AG04450 (cell line): Measurements from ENCODE around the gene PRPH. TPM values are rescaled to one million over a fixed set of nuclear protein-coding genes. Genes with fewer than 3 reads are reported as not detected.

Experiments
- CTCF ChIA-PET: fragments of 300-600, 350-600 bp; formaldehyde crosslinking; extraction: SDS; loops from one replicate; lab custom pipeline; 2022; ENCODE audit warnings: antibody characterized with exemption, inconsistent platforms; lab: Charles Lee
- POLR2A ChIA-PET: fragments of 350-600 bp; formaldehyde crosslinking; extraction: SDS; loops from one replicate; lab custom pipeline; 2021; ENCODE audit warnings: antibody characterized with exemption, inconsistent platforms; lab: Yijun Ruan, JAX
- DNase-seq: peaks from one replicate; pipeline ENCODE4 v3.0.0-alpha.2; 2011; ENCODE audit warnings: low read depth, low spot score
- H3K27ac ChIP-seq: one replicate; pipeline ENCODE4 v1.5.1; 2012; ENCODE audit warnings: low read depth, low read length, control low read depth
- H3K27me3 ChIP-seq: one replicate; pipeline ENCODE4 v1.6.0; 2012; ENCODE audit warnings: low read length; ENCODE audit not compliant: control insufficient read depth, insufficient read depth
- H3K4me3 ChIP-seq: 2 replicates; pipeline ENCODE4 v1.5.1; 2011; ENCODE audit warnings: mild to moderate bottlenecking, low read depth, low read length, control low read depth
- H3K9me3 ChIP-seq: 2 replicates; pipeline ENCODE4 v1.5.1; 2012; ENCODE audit warnings: low read length; ENCODE audit not compliant: control insufficient read depth, insufficient read depth
- polyA plus RNA-seq: library from polyadenylated mRNA; depleted of rRNA; stranded (reverse); fragments of >200 nt; gene quantifications from 2 replicates; pipeline ENCODE4 v1.2.3, GENCODE V29; 2011
- TF ChIP-seq, protein P1 (sequence below): IDR thresholded peaks from 2 replicates; pipeline ENCODE4 v1.5.1; 2011; ENCODE audit warnings: low read depth, low read length, control low read depth, inconsistent platforms

The PRPH gene
- polyA plus RNA-seq, 1 experiment, result not detected

DNA sequence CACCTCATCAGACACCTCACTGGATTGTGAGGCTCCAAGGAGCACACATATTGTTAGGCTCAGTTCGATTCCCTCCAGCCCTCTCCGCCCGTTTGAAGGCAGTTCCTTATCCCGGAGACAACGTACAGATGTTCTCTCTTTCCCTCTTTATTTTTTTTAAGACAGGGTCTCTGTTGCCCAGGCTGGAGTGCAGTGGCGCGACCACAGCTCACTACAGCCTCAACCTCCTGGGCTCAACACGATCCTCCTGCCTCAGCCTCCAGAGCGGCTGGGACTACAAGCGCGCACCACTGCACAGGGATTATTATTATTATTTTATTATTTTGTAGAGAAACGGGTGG lies 27.4 kb downstream of the PRPH start:
- TF ChIP-seq, protein P1, sequence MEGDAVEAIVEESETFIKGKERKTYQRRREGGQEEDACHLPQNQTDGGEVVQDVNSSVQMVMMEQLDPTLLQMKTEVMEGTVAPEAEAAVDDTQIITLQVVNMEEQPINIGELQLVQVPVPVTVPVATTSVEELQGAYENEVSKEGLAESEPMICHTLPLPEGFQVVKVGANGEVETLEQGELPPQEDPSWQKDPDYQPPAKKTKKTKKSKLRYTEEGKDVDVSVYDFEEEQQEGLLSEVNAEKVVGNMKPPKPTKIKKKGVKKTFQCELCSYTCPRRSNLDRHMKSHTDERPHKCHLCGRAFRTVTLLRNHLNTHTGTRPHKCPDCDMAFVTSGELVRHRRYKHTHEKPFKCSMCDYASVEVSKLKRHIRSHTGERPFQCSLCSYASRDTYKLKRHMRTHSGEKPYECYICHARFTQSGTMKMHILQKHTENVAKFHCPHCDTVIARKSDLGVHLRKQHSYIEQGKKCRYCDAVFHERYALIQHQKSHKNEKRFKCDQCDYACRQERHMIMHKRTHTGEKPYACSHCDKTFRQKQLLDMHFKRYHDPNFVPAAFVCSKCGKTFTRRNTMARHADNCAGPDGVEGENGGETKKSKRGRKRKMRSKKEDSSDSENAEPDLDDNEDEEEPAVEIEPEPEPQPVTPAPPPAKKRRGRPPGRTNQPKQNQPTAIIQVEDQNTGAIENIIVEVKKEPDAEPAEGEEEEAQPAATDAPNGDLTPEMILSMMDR, result no peak
- ChIA-PET POLR2A (interaction anchor here (0.9 to 1.6 kb wide), 7 partner anchors 10 to 245 kb away, joined by 3 to 11 read pairs (median 4); partner anchors contain the start of genes MCRS1, SPATS2 and TUBA1A), CTCF (interaction anchor here (1.1 to 2.8 kb wide), 6 partner anchors 10 to 35 kb away, joined by 3 to 18 read pairs (median 10); no protein-coding TSS in a partner anchor)

GRCh38 chr12:49322708-49323523 lies 28.0 kb downstream of the PRPH start, which contains the start of gene TROAP:
TSS of gene TROAP (plus strand) at chr12:49323255. CDS start at chr12:49323609, 354 bp downstream.
- Histone ChIP-seq H3K27ac (peak within 1 kb of the TSS; percentile 47), H3K9me3 (no peaks in the 10 kb centered on the region), H3K27me3 (peaks cover 4% of the 10 kb centered on the region), H3K4me3 (peak within 1 kb of the TSS; percentile 84)
- ChIA-PET POLR2A (interaction anchor here (0.6 to 1.6 kb wide), 15 partner anchors 9 to 516 kb away, joined by 3 to 11 read pairs (median 3); partner anchors contain the start of genes FAM186B, MCRS1, PRPH and SPATS2), CTCF (interaction anchor here (1.0 to 2.8 kb wide), 7 partner anchors 9 to 191 kb away, joined by 3 to 18 read pairs (median 10); no protein-coding TSS in a partner anchor)
- DNase-seq, result peak; percentile 95
- TF ChIP-seq, protein P1, result no peak

More for the DNA sequence above, 27.4 kb downstream of the PRPH start:
- Histone ChIP-seq H3K27ac (no peak overlapping the region), H3K9me3 (no peaks in the 10 kb centered on the region), H3K4me3 (peak overlapping the region; percentile 77), H3K27me3 (peaks cover 4% of the 10 kb centered on the region)
- DNase-seq, result no peak

DNA sequence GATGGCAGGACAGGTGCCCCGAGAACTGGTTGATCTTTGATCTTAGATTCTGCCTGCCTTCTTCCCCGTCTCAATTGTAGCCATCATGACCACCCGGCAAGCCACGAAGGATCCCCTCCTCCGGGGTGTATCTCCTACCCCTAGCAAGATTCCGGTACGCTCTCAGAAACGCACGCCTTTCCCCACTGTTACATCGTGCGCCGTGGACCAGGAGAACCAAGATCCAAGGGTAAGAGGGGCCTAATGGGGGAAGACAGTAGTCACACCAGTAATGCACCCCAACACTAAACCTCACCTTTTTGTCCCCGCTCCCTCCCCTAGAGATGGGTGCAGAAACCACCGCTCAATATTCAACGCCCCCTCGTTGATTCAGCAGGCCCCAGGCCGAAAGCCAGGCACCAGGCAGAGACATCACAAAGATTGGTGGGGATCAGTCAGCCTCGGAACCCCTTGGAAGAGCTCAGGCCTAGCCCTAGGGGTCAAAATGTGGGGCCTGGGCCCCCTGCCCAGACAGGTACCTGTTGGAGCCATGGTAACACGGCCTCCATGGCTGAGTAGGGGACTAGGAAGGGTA lies 28.7 kb downstream of the PRPH start:
- H3K9me3 ChIP-seq, result no peaks in the 10 kb centered on the region
- TF ChIP-seq, protein P1, result no peak
- H3K4me3 ChIP-seq, result peak overlapping the region; percentile 84
- DNase-seq, result no peak
- no peak overlapping the region for H3K27ac ChIP-seq
- ChIA-PET POLR2A (interaction anchor here (0.6 to 1.6 kb wide), 12 partner anchors 8 to 516 kb away, joined by 3 to 11 read pairs (median 3); partner anchors contain the start of genes FAM186B, PRPH, SPATS2 and TUBA1A), CTCF (interaction anchor here (0.8 to 2.8 kb wide), 7 partner anchors 8 to 191 kb away, joined by 3 to 18 read pairs (median 10); no protein-coding TSS in a partner anchor)
- H3K27me3 ChIP-seq, result peaks cover 4% of the 10 kb centered on the region

GRCh38 chr12:49325606-49326005 lies 30.7 kb downstream of the PRPH start:
- TF ChIP-seq, protein P1, result no peak
- H3K9me3 ChIP-seq, result no peaks in the 10 kb centered on the region
- DNase-seq, result no peak
- no peak overlapping the region for H3K4me3 ChIP-seq
- no peak overlapping the region for H3K27ac ChIP-seq
- H3K27me3 ChIP-seq, result no peaks in the 10 kb centered on the region
- CTCF ChIA-PET, result interaction anchor here (0.7 to 2.0 kb wide), 3 partner anchors 17 to 37 kb away, joined by 3 to 5 read pairs (median 4); no protein-coding TSS in a partner anchor
- POLR2A ChIA-PET, result no interaction called here
